ENCODE results near the gene MESP1. TPM values are rescaled to one million over a fixed set of nuclear protein-coding genes. Genes with fewer than 3 reads are reported as not detected.

MESP1 gene
- total and polyA plus RNA-seq, 2 of the 13 experiments (the other 11 are each of a cell fraction or from before 2014, with no cell fraction given), result not detected

DNA sequence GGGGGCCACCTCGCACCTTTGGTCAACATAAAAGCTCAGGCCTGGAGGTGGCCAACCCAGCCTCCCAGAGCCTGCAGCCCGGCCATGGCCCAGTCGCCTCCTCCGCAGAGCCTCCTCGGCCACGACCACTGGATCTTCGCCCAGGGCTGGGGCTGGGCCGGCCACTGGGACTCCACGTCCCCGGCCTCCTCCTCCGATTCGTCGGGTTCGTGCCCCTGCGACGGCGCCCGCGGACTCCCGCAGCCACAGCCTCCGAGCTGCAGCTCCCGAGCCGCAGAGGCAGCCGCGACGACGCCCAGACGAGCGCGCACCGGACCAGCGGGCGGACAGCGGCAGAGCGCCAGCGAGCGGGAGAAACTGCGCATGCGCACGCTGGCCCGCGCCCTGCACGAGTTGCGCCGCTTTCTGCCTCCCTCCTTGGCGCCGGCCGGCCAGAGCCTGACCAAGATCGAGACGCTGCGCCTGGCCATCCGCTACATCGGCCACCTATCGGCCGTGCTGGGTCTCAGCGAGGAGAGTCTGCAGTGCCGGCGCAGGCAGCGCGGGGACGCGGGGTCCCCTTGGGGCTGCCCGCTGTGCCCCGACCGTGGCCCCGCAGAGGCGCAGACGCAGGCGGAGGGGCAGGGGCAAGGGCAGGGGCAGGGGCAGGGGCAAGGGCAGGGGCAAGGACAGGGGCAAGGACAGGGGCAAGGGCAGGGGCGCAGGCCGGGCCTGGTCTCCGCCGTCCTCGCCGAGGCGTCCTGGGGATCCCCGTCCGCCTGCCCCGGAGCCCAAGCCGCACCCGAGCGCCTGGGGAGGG, 25.4 kb upstream of the MESP1 start, which contains the start of gene MESP2 (continued):
- TF ChIP-seq, protein P1, sequence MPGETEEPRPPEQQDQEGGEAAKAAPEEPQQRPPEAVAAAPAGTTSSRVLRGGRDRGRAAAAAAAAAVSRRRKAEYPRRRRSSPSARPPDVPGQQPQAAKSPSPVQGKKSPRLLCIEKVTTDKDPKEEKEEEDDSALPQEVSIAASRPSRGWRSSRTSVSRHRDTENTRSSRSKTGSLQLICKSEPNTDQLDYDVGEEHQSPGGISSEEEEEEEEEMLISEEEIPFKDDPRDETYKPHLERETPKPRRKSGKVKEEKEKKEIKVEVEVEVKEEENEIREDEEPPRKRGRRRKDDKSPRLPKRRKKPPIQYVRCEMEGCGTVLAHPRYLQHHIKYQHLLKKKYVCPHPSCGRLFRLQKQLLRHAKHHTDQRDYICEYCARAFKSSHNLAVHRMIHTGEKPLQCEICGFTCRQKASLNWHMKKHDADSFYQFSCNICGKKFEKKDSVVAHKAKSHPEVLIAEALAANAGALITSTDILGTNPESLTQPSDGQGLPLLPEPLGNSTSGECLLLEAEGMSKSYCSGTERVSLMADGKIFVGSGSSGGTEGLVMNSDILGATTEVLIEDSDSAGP (CRISPR knock-in tag; IDR thresholded peaks at IDR 0.05; ENCODE audit: borderline replicate concordance), result peak; percentile 79
- peak; percentile 42; the same call in 1 of the 2 replicates for TF ChIP-seq ARNTL (CRISPR knock-in tag; IDR thresholded peaks at IDR 0.05)
- TF ChIP-seq ZBTB21 (CRISPR knock-in tag; IDR thresholded peaks at IDR 0.05), result no peak
- TF ChIP-seq ZNF724P (CRISPR knock-in tag; IDR thresholded peaks at IDR 0.05; ENCODE audit: borderline replicate concordance), result peak; percentile 89
- TF ChIP-seq TOPORS (CRISPR knock-in tag; IDR thresholded peaks at IDR 0.05), result peak; percentile 76; the same call in 1 of the 2 replicates
- no peak for TF ChIP-seq ZNF7 (CRISPR knock-in tag; IDR thresholded peaks at IDR 0.05)
- TF ChIP-seq ZFP62 (CRISPR knock-in tag; IDR thresholded peaks at IDR 0.05), result no peak
- TF ChIP-seq ZFAT (CRISPR knock-in tag; conservative IDR thresholded peaks at IDR 0.05), result no peak
- peak; percentile 32 for TF ChIP-seq STAG1 (CRISPR knock-in tag; IDR thresholded peaks at IDR 0.05)
- TF ChIP-seq PRMT3 (CRISPR knock-in tag; IDR thresholded peaks at IDR 0.05; ENCODE audit: borderline replicate concordance, low read depth), result no peak
- TF ChIP-seq ZNF672 (CRISPR knock-in tag; IDR thresholded peaks at IDR 0.05), result no peak
- no peak for TF ChIP-seq MBNL3 (CRISPR knock-in tag; conservative IDR thresholded peaks at IDR 0.05)
- TF ChIP-seq MEIS1 (CRISPR knock-in tag; IDR thresholded peaks at IDR 0.05; ENCODE audit: borderline replicate concordance), result no peak
- TF ChIP-seq TBL1XR1 (IDR thresholded peaks at IDR 0.05; ENCODE audit: borderline replicate concordance, low read length, partially characterized antibody), result no peak
- no peak for TF ChIP-seq NCOA2 (CRISPR knock-in tag; IDR thresholded peaks at IDR 0.05)
- TF ChIP-seq, protein P2, sequence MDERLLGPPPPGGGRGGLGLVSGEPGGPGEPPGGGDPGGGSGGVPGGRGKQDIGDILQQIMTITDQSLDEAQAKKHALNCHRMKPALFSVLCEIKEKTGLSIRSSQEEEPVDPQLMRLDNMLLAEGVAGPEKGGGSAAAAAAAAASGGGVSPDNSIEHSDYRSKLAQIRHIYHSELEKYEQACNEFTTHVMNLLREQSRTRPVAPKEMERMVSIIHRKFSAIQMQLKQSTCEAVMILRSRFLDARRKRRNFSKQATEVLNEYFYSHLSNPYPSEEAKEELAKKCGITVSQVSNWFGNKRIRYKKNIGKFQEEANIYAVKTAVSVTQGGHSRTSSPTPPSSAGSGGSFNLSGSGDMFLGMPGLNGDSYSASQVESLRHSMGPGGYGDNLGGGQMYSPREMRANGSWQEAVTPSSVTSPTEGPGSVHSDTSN (CRISPR knock-in tag; IDR thresholded peaks at IDR 0.05), result no peak
- no peak for TF ChIP-seq ATRX (CRISPR knock-in tag; IDR thresholded peaks at IDR 0.05; ENCODE audit: borderline replicate concordance)
- TF ChIP-seq, protein P3, sequence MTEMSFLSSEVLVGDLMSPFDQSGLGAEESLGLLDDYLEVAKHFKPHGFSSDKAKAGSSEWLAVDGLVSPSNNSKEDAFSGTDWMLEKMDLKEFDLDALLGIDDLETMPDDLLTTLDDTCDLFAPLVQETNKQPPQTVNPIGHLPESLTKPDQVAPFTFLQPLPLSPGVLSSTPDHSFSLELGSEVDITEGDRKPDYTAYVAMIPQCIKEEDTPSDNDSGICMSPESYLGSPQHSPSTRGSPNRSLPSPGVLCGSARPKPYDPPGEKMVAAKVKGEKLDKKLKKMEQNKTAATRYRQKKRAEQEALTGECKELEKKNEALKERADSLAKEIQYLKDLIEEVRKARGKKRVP (CRISPR knock-in tag; IDR thresholded peaks at IDR 0.05), result no peak
- 0 out of 2 replicates have a peak, but pooled peaks have one; percentile 27 for TF ChIP-seq POLR2G (IDR thresholded peaks at IDR 0.05; ENCODE audit: low read depth, low read length)
- TF ChIP-seq, protein P4, sequence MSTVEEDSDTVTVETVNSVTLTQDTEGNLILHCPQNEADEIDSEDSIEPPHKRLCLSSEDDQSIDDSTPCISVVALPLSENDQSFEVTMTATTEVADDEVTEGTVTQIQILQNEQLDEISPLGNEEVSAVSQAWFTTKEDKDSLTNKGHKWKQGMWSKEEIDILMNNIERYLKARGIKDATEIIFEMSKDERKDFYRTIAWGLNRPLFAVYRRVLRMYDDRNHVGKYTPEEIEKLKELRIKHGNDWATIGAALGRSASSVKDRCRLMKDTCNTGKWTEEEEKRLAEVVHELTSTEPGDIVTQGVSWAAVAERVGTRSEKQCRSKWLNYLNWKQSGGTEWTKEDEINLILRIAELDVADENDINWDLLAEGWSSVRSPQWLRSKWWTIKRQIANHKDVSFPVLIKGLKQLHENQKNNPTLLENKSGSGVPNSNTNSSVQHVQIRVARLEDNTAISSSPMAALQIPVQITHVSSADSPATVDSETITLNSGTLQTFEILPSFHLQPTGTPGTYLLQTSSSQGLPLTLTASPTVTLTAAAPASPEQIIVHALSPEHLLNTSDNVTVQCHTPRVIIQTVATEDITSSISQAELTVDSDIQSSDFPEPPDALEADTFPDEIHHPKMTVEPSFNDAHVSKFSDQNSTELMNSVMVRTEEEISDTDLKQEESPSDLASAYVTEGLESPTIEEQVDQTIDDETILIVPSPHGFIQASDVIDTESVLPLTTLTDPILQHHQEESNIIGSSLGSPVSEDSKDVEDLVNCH (CRISPR knock-in tag; IDR thresholded peaks at IDR 0.05), result no peak
- no peak; the same call in 1 of the 2 replicates for TF ChIP-seq NFATC3 (CRISPR knock-in tag; IDR thresholded peaks at IDR 0.05)
- TF ChIP-seq, protein P5, sequence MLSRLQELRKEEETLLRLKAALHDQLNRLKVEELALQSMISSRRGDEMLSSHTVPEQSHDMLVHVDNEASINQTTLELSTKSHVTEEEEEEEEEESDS (CRISPR knock-in tag; IDR thresholded peaks at IDR 0.05; ENCODE audit: borderline replicate concordance), result no peak
- TF ChIP-seq GZF1 (CRISPR knock-in tag; IDR thresholded peaks at IDR 0.05), result no peak
- TF ChIP-seq NCOA1 (CRISPR knock-in tag; IDR thresholded peaks at IDR 0.05), result no peak
- TF ChIP-seq ETV5 (CRISPR knock-in tag; IDR thresholded peaks at IDR 0.05; ENCODE audit: borderline replicate concordance), result no peak; the same call in 1 of the 2 replicates

All from HepG2 (cell line).